GM18502 (cell line): ENCODE data around the gene MIDN.
"Not testable (repeated sequence)": the region's sequence is repeated elsewhere in the genome, so short reads cannot be mapped to it uniquely, and the experiment has no call there.

ENCODE experiments used
- ATAC-seq: cut with Tn5 transposase; IDR thresholded peaks from one replicate; pipeline ENCODE4 v1.9.1; 2021; ENCODE audit warnings: mild to moderate bottlenecking; ENCODE audit not compliant: unreplicated experiment, poor library complexity

MIDN gene

GRCh38 chr19:1290196-1290702, 41.9 kb downstream of the MIDN start:
- ATAC-seq = no peak

DNA sequence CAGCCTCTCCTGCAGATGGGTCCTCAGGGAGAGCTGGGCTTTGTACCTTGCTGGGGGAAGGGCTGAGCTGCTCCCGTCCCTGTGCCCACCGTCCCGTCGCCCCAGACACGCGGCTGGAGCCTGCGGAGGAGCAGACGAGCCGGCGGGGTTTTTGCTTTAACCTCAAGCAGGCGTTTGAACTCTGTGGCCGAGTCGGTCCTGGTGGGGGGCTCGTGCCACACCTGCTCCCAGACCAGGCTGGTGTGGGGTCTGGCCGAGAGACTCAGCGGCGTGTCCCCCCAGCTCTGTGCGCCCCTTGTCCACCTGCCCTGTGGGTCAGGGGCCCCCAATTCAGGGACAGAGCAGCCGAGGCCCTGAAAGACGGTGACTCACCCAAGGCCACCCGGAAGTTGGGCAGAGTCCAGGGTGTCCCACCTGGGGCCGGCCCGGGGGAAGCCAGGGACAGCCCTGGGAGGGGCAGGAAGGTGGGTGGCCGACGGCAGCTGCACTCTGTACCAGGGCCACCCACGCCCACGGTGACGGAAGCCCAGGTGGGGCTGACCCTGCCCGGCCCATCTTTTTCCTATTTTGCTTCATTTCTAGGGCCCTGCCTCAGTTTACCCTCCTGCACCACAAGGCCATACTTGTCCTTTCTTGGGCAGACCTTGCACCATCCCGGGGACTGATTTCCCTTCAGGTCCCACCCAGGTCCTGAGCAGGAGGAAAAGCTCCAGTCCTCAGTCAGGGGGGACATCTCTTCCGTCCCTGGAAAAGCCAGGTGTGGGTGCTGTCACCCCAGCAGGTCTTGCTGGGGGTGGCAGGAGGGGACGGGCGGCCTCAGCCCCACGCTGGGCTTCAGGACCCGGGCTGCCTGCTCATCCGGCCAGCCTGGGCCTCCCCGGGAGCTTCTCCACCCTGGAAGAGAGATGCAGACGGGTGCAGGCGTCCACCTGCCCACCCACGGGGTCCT, 42.6 kb downstream of the MIDN start:
- no peak for ATAC-seq

DNA sequence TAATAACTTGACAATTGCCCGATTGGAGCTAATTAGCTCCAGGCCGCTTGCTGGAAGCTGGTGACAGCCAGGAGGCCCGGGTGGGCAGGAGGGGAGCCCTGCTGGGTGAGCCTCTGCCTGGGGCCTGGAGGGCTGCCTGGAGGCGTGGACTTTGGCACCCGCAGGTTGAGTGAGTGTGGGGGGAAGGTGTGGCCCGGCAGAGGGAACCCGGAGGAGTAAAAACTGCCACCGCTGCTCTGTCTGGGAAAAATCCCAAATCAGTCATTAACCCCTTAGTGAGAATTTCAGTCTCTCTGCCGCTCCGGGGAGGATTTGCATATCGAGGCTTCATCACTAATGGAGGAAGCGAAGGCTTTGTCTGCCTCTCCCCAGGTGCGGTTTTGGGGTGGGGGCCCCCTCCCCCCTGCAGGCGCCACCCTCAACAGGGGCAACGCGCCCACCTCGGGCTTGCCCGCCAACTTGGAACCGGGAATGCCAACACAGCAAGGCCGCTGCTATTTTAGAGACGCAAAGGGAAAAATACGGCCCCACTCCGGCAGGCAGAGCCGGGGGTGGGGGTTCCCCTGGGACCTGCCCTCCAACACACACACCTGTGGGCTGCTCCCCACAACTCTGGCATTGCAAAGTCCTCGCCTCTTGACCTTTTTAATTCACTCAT, 43.5 kb downstream of the MIDN start:
- ATAC-seq = no peak

DNA sequence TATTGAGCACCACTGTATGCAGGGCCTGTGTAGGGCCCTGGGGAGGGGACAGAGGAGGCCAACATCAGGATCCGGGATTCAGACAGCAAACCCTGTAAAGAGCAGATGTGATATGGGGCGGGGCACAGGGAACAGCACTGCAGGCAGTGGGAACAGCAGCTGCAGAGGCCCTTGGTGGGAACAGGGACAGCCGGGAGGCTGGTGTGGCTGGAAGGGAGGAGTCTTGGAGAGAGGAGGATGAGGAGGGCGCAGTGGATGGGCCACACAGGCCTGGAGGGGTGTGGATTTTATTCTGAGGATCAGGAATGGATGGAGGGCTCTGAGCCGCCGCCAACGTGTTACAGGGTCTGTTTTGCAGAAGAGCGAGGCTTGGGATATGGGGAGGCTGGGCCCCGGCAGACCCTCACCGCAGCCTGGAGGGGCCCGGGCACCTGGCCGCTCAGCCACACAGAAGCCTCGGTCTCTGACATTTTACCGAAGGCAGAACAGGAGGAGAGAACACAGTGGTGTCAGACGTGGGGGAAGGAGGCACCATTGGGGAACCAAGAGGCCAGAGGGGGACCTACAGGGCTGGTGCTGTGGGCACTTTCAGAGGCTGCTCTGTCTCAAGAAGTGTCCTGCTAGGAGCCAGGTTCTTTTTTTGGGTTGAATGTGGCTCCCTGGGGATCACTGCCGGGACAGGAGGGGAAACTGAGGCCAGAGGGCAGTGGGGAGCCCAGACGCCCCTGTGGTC, 44.2 kb downstream of the MIDN start:
- no peak for ATAC-seq

DNA sequence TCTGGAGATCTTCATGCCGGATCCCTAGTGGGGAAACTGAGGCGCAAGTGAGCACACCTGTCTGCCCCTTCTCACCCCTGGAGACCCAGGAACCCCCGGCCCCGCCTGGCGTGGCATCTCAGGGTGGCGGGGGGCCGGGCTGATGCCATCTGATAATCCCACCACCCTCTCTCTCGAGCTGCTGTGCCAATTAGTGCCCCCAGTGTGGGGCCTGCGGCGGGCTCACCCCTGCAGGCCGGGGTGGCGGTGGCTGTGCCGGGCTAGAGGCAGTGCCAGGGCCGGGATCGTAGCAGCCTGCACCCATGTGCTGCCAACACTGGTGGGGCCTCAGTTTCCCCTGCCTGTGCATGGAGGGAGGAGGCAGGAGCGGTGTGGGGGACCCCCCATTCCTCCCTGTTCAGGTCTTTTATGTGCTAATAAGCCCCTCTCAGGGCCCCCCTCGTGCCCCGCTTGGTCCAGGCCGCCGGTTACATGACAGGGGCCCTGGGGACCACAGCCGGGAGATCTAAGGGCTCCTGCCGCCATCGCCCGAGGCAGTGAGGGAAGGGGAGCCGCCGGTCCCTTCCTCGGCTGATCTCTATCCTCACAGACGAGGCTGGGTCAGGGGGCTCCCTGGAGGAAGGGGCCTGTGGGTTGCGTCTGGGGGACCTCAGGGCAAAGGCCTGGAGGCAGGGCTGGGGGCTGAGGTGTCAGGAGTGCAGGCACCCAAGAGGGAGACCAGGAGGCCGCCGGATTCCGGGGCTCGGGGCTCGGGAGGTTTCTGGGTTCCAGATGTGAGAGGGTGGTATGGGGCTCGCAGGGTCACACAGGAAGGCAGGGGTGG, 45.6 kb downstream of the MIDN start:
- ATAC-seq = no peak

GRCh38 chr19:1294688-1295087, 46.3 kb downstream of the MIDN start:
- ATAC-seq = no peak

GRCh38 chr19:1295169-1296012, 47.0 kb downstream of the MIDN start:
- ATAC-seq = no peak

DNA sequence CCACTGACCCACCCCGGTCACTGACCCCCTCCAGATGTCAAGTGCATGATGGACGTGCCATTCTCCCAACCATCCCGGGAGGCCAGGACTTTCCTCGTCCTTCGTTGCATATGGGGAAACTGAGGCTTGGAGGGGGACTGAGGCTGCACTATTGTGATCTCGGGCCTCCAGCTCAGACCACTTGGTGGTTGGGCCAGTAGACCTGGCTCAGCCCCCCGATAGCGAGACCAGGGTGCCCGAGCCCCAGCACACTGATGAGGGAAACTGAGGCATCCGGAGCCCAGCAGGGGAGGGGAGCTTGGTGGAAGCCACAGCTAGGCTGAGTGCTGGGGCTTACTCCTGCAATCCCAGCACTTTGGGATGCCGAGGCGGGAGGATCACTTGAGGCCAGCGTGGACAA, 47.7 kb downstream of the MIDN start:
- no peak for ATAC-seq

DNA sequence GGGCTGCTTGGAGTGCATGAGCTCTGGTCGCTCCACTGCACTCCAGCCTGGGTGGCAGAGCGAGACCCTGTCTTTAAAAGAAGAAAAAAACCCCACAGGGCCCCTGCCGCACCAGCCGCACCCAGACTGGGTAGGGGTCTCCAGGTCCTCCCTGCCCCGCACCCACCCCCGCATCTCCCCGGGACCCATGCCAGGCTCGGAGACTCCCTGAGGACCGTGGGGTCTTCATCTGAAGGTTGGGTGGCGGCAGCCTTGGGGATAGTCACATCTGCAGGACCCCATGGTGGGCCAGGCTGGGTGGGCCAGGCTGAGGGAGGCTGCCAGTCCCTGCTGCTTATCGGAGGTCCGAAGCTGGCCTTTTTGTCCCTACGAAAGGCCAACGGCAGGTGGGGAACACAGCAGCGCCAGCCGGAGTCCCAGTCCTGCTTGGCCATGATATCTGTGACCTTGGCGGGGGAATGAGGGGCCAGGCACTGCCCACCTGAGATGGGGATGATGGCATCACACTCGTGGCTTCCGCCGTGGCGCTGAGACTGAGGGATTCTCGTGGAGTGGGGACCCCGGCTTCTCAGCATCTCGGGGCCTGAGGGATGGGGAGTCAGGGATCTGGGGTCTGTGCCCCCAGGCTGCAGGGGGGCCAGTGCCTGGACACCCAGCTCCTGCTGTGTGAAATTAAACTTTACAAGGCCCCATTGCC, 48.3 kb downstream of the MIDN start:
- no peak for ATAC-seq

- no peak for ATAC-seq
Observed at GRCh38 chr19:1298235-1298634, 49.9 kb downstream of the MIDN start.

- ATAC-seq = no peak
Observed at GRCh38 chr19:1299801-1300200, 51.4 kb downstream of the MIDN start.

DNA sequence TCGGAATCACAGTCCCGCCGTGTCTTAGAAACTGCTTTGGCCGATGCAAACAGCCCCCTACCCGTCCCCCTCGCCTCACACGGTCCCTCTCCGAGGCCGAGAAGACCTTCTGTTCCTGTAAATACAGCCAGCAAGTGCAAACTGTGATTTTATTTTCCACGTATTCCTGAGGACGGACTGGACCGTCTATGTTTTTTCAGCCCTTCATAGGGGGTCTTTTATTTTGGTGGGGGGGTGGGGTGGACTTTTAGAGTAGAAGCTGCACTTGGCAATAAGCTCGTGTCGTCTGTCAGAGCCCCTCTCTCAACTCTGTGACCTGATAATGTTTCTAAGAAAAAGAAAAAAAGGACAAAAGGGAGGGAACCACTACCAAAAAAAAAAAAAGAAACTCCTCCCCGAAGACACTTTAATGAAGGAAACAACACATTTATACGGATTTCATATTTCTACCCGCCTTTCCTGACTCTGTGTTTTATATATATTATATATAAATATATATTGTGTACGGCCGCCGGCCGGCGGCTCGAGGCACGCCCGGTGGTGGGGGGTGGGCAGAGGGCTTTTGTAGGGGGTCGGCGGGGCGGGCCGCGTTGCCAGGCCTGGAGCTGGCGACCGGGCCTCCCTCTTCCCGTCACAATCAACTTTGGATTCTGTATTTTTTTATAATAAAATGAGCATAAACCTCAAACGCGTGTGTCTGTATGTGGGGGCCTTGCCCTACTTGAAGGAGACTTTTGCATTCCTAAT, 52.5 kb downstream of the MIDN start:
- ATAC-seq = no peak

DNA sequence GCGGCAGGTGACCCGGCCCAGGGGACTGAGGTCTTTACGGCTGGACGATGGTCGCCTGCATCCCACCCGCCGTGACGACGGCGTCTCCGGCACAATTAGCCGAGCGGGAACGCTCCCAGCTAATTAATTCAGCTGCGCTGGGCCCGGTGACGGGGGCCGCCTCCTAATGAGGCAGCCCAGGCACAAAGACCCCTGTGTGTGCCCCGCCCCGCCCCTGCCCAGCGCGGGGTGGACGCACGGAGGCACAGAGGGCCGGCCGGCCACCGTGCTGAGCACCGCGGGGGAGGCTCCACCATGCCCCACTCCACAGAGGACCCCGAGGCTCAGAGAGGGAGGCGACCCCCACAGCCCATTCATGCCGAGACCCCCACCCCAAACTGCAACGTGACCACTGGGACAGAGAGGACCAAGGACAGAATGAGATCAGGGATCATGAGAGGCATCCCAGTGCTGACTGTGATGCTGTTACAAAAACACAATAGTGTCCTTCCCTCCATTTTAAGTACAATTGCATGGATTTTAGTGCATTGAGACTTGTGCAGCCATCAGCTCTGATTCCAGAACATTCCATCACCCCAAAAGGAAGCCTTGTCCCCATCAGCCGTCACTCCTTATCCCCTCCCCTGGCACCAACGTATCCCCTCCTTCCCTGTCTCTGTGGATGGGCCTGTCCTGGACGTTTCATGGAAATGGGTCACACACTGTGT, 54.3 kb downstream of the MIDN start:
- no peak for ATAC-seq

- ATAC-seq = no peak
Observed at GRCh38 chr19:1304197-1304924, 56.0 kb downstream of the MIDN start.

DNA sequence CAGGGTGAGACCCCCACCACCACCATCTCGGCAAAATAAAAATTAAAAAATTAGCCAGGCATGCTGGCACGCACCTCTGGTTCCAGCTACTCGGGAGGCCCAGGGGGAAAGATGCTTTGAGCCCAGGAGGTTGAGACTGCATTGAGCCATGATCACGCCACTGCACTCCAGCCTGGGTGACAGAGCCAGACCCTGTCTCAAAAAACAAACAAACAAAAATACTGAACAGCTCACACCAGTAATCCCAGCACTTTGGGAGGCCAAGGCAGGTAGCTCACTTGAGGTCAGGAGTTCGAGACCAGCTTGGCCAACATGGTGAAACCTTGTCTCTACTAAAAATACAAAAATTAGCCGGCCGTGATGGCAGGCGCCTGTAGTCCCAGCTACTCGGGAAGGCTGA, 57.0 kb downstream of the MIDN start:
- not testable (repeated sequence) for ATAC-seq

- ATAC-seq = no peak
Observed at GRCh38 chr19:1307320-1307719, 58.9 kb downstream of the MIDN start.
